Testis (tissue), 2 donors: ENCODE measurements around the gene TGFA.

Experiments
- CTCF ChIP-seq, 3 experiments: fragments of 450-650 bp in 2 of 3; fragments of 200-600 bp in 1 of 3; sonication (generic) in 1 of 3; IDR thresholded peaks; one replicate each; pipeline ENCODE4 v1.5.1; 2016 to 2019; ENCODE audit warnings: antibody characterized with exemption in 3 of 3, mild to moderate bottlenecking in 2 of 3, moderate library complexity in 1 of 3
- POLR2A ChIP-seq: fragments of 450-650 bp; IDR thresholded peaks from one replicate; pipeline ENCODE4 v1.6.1; 2017; ENCODE audit warnings: antibody characterized with exemption, mild to moderate bottlenecking, moderate library complexity

GRCh38 chr2:70565039-70565731, 11.6 kb upstream of the TGFA start:
- no peak for TF ChIP-seq CTCF (IDR thresholded peaks at IDR 0.05)
- TF ChIP-seq POLR2A = no peak
